ENCODE measurements around the gene CPA2. TPM values are rescaled to one million over a fixed set of nuclear protein-coding genes. Genes with fewer than 3 reads are reported as not detected.

CPA2 gene
- total and polyA plus RNA-seq, 2 experiments from 2014 or later, result not detected

- ATAC-seq (no peak), DNase-seq (ENCODE audit: low spot score) (no peak)
- Histone ChIP-seq H2AFZ (no peak overlapping the region), H3F3A (replicated peaks; ENCODE audit: low read depth) (no peaks in the 10 kb centered on the region), H3K27me3 (ENCODE audit: insufficient read depth) (no peaks in the 10 kb centered on the region), H3K36me3 (ENCODE audit: insufficient read depth) (no peaks in the 10 kb centered on the region), H3K79me2 (replicated peaks; ENCODE audit: insufficient read depth) (no peaks in the 10 kb centered on the region), H4K20me1 (replicated peaks; ENCODE audit: insufficient read depth) (no peaks in the 10 kb centered on the region), H3K4me3 (no peak overlapping the region), H3K9me2 (ENCODE audit: insufficient read depth) (peaks cover 2% of the 10 kb centered on the region; the same call in 1 of the 2 replicates), H3K4me1 (ENCODE audit: insufficient read depth) (no peaks in the 10 kb centered on the region), H3K27ac (ENCODE audit: low read depth) (no peak overlapping the region), H3K4me2 (no peak overlapping the region)
- H3K9me3 Mint-ChIP-seq, result no peaks in the 10 kb centered on the region; the same call in 2 of the 3 replicates
- H3K27me3 Mint-ChIP-seq (ENCODE audit: insufficient read depth, low read depth, poor library complexity), result no peaks in the 10 kb centered on the region
- TF ChIP-seq ZNF331 (CRISPR knock-in tag; IDR thresholded peaks at IDR 0.05; ENCODE audit: low read depth) (no peak), STAT1 (IDR thresholded peaks at IDR 0.05; ENCODE audit: unreplicated experiment) (no peak), POLR2AphosphoS5 (IDR thresholded peaks at IDR 0.05; ENCODE audit: low read depth) (no peak), JUNB (IDR thresholded peaks at IDR 0.05; ENCODE audit: unreplicated experiment) (no peak)
- no peak overlapping the region for H3K4me3 Mint-ChIP-seq
- no peak overlapping the region for H3K27ac Mint-ChIP-seq
- no peaks in the 10 kb centered on the region for H3K36me3 Mint-ChIP-seq (ENCODE audit: low read depth)
- no peaks in the 10 kb centered on the region; the same call in 2 of the 3 replicates for H3K4me1 Mint-ChIP-seq
These were observed 44.9 kb upstream of the CPA2 start for GRCh38 chr7:130221746-130222145.

GRCh38 chr7:130223646-130224045 lies 43.0 kb upstream of the CPA2 start:
- Histone ChIP-seq H3K27ac (ENCODE audit: low read depth) (no peak overlapping the region), H3K36me3 (ENCODE audit: insufficient read depth) (no peaks in the 10 kb centered on the region), H3K4me1 (ENCODE audit: insufficient read depth) (peaks cover 10% of the 10 kb centered on the region), H2AFZ (peak overlapping the region; percentile 66; the same call in 1 of the 2 replicates), H3K79me2 (replicated peaks; ENCODE audit: insufficient read depth) (no peaks in the 10 kb centered on the region), H3K4me3 (no peak overlapping the region), H3K27me3 (ENCODE audit: insufficient read depth) (no peaks in the 10 kb centered on the region), H4K20me1 (replicated peaks; ENCODE audit: insufficient read depth) (no peaks in the 10 kb centered on the region), H3F3A (replicated peaks; ENCODE audit: low read depth) (no peaks in the 10 kb centered on the region), H3K9me2 (ENCODE audit: insufficient read depth) (peaks cover 5% of the 10 kb centered on the region; the same call in 1 of the 2 replicates), H3K4me2 (no peak overlapping the region)
- Mint-ChIP-seq H3K4me3 (no peak overlapping the region), H3K9me3 (no peaks in the 10 kb centered on the region; the same call in 2 of the 3 replicates), H3K27ac (no peak overlapping the region), H3K27me3 (ENCODE audit: insufficient read depth, low read depth, poor library complexity) (no peaks in the 10 kb centered on the region), H3K36me3 (ENCODE audit: low read depth) (no peaks in the 10 kb centered on the region), H3K4me1 (peaks cover 3% of the 10 kb centered on the region; the same call in 2 of the 3 replicates)
- no peak for DNase-seq (ENCODE audit: low spot score)
- no peak for ATAC-seq
- TF ChIP-seq ETS1 (IDR thresholded peaks at IDR 0.05) (no peak), ZNF462 (CRISPR knock-in tag; IDR thresholded peaks at IDR 0.05) (no peak), ZNF331 (CRISPR knock-in tag; IDR thresholded peaks at IDR 0.05; ENCODE audit: low read depth) (no peak), REST (IDR thresholded peaks at IDR 0.05; ENCODE audit: unreplicated experiment) (no peak), ZNF114 (CRISPR knock-in tag; IDR thresholded peaks at IDR 0.05) (no peak), STAT1 (IDR thresholded peaks at IDR 0.05; ENCODE audit: unreplicated experiment) (no peak), JUNB (IDR thresholded peaks at IDR 0.05; ENCODE audit: unreplicated experiment) (no peak), EZH2phosphoT487 (IDR thresholded peaks at IDR 0.05; ENCODE audit: unreplicated experiment) (no peak)
